Chondrocyte (in vitro differentiated cells): ENCODE measurements around the gene A4GNT. TPM values are rescaled to one million over a fixed set of nuclear protein-coding genes. Genes with fewer than 3 reads are reported as not detected.

Source experiments
- DNase-seq: peaks from one replicate; pipeline ENCODE4 v3.0.0; 2021; ENCODE audit warnings: mixed read lengths, low spot score
- H3K27ac Mint-ChIP-seq: one replicate; pipeline ENCODE4 v1.8.0; 2021; ENCODE audit warnings: mild to moderate bottlenecking, moderate library complexity, mixed read lengths; ENCODE audit not compliant: unreplicated experiment
- H3K27me3 Mint-ChIP-seq: 2 replicates; pipeline ENCODE4 v1.8.0; 2021; ENCODE audit warnings: low read depth, mixed read lengths
- H3K36me3 Mint-ChIP-seq: 2 replicates; pipeline ENCODE4 v1.8.0; 2021; ENCODE audit warnings: low read depth, mixed read lengths
- H3K4me1 Mint-ChIP-seq: 2 replicates; pipeline ENCODE4 v1.8.0; 2021; ENCODE audit warnings: low read depth, mild to moderate bottlenecking, mixed read lengths
- H3K4me3 Mint-ChIP-seq: one replicate; pipeline ENCODE4 v1.8.0; 2021; ENCODE audit warnings: mild to moderate bottlenecking, moderate library complexity, mixed read lengths; ENCODE audit not compliant: unreplicated experiment
- H3K9me3 Mint-ChIP-seq: 2 replicates; pipeline ENCODE4 v1.8.0; 2021; ENCODE audit warnings: low read depth, mixed read lengths
- CTCF ChIP-seq: fragments of 200-600 bp; sonication (generic); IDR thresholded peaks from 2 replicates; pipeline ENCODE4 v1.5.0; 2021; ENCODE audit warnings: antibody characterized with exemption, mild to moderate bottlenecking, moderate library complexity
- total RNA-seq: library from RNA; stranded (reverse); gene quantifications from 3 replicates; pipeline ENCODE4 v1.2.1, GENCODE V29; 2021

A4GNT gene
- total RNA-seq, 1 donor from 2014 or later = not detected

GRCh38 chr3:138078096-138078495 lies 54.1 kb downstream of the A4GNT start:
- Mint-ChIP-seq H3K36me3 (peaks cover 46% of the 10 kb centered on the region), H3K27me3 (no peaks in the 10 kb centered on the region), H3K4me1 (peaks cover 57% of the 10 kb centered on the region), H3K4me3 (no peak overlapping the region), H3K9me3 (no peaks in the 10 kb centered on the region), H3K27ac (no peak overlapping the region)
- no peak for DNase-seq
- TF ChIP-seq CTCF = no peak

Other genes with a start within 250 kb of the A4GNT start
- gene CLDN18, start 122.2 kb downstream of the A4GNT start, total RNA-seq = not detected in 3 replicates
- 23.0 to 42.1 TPM (median 25.5 TPM) in 3 replicates for gene DZIP1L, start 16.8 kb downstream of the A4GNT start, total RNA-seq
- 13.2 to 16.2 TPM (median 14.9 TPM) in 3 replicates for gene DBR1, start 42.5 kb upstream of the A4GNT start, total RNA-seq
- gene ARMC8, start 54.9 kb upstream of the A4GNT start, total RNA-seq = 34.2 to 45.2 TPM (median 40.6 TPM) in 3 replicates
- gene NME9, start 197.5 kb upstream of the A4GNT start, total RNA-seq = not detected in 3 replicates
- gene MRAS, start 216.2 kb upstream of the A4GNT start, total RNA-seq = 64.6 to 75.8 TPM (median 68.4 TPM) in 3 replicates